PC-9 (cell line): ENCODE data around the gene GMIP. TPM values are rescaled to one million over a fixed set of nuclear protein-coding genes. Genes with fewer than 3 reads are reported as not detected.

ENCODE experiments used
- BruUV-seq: library from RNA; stranded (reverse); fragments of 400-500 nt; replicated peaks from 2 replicates; lab custom pipeline; 2021; lab: Mats Ljungman, UMichigan
- CTCF ChIA-PET: fragments of 300-600 bp; sonication (Branson Sonifier 250); formaldehyde crosslinking; loops from one replicate; lab custom pipeline; 2022; ENCODE audit warnings: antibody characterized with exemption; lab: Charles Lee
- POLR2A ChIA-PET: fragments of 300-600 bp; sonication (Branson Sonifier 250); formaldehyde crosslinking; loops from one replicate; lab custom pipeline; 2022; ENCODE audit warnings: antibody characterized with exemption; ENCODE audit not compliant: unreplicated experiment; lab: Charles Lee
- DNase-seq, 2 experiments: peaks; one replicate each; pipeline versions ENCODE4 v3.0.0 to v3.0.0-alpha.2; 2015 to 2022; ENCODE audit warnings: mixed read lengths in 1 of 2
- H2AFZ ChIP-seq: fragments of 200-600 bp; sonication (generic); 2 replicates; pipeline ENCODE4 v1.8.1; 2017; ENCODE audit warnings: antibody characterized with exemption
- H3F3A ChIP-seq: fragments of 200-600 bp; sonication (generic); 2 replicates; pipeline ENCODE4 v1.8.1; 2017; ENCODE audit warnings: antibody characterized with exemption, mild to moderate bottlenecking, low read depth; ENCODE audit not compliant: insufficient read depth
- H3K27ac ChIP-seq: fragments of 200-600 bp; sonication (generic); 2 replicates; pipeline ENCODE4 v1.6.1; 2016; ENCODE audit warnings: mixed run types
- H3K27me3 ChIP-seq: fragments of 200-600 bp; sonication (generic); 2 replicates; pipeline ENCODE4 v1.6.1; 2016; ENCODE audit warnings: low read depth, mixed run types; ENCODE audit not compliant: insufficient read depth
- H3K36me3 ChIP-seq: fragments of 200-600 bp; sonication (generic); 2 replicates; pipeline ENCODE4 v1.6.1; 2016; ENCODE audit warnings: low read depth, mixed run types
- H3K4me1 ChIP-seq: fragments of 200-600 bp; sonication (generic); replicated peaks from 2 replicates; pipeline ENCODE4 v1.6.1; 2016; ENCODE audit warnings: mixed run types; ENCODE audit not compliant: insufficient read depth
- H3K4me2 ChIP-seq: fragments of 200-600 bp; sonication (generic); 2 replicates; pipeline ENCODE4 v1.6.1; 2017; ENCODE audit warnings: mixed run types
- H3K4me3 ChIP-seq: fragments of 200-600 bp; sonication (generic); 2 replicates; pipeline ENCODE4 v1.6.1; 2016; ENCODE audit warnings: mixed run types
- H3K79me2 ChIP-seq: fragments of 200-600 bp; sonication (generic); 2 replicates; pipeline ENCODE4 v1.6.1; 2017; ENCODE audit warnings: low read depth, mixed run types
- H3K9me2 ChIP-seq: fragments of 200-600 bp; sonication (generic); 2 replicates; pipeline ENCODE4 v1.8.1; 2017; ENCODE audit warnings: mild to moderate bottlenecking; ENCODE audit not compliant: insufficient read depth
- H3K9me3 ChIP-seq: fragments of 200-600 bp; sonication (generic); 2 replicates; pipeline ENCODE4 v1.8.1; 2016; ENCODE audit warnings: low read depth; ENCODE audit not compliant: insufficient read depth
- H4K20me1 ChIP-seq: fragments of 200-600 bp; sonication (generic); 2 replicates; pipeline ENCODE4 v1.8.1; 2017; ENCODE audit not compliant: insufficient read depth
- CTCF ChIP-seq: fragments of 200-600 bp; sonication (generic); conservative IDR thresholded peaks from 2 replicates; pipeline ENCODE4 v1.6.1; 2017; ENCODE audit warnings: mixed run types, antibody characterized with exemption, mild to moderate bottlenecking, moderate library complexity
- EZH2 ChIP-seq: fragments of 200-600 bp; sonication (generic); IDR thresholded peaks from 2 replicates; pipeline ENCODE4 v1.8.0; 2017; ENCODE audit warnings: antibody characterized with exemption, low read depth
- intact Hi-C: fragments of 100-400 bp; cut with micrococcal nuclease; formaldehyde crosslinking; loops from one replicate; pipeline ENCODE4 v1.10.0; 2022; ENCODE audit not compliant: unreplicated experiment
- total RNA-seq: library from RNA; stranded (reverse); gene quantifications from 2 replicates; pipeline ENCODE4 v1.2.3, GENCODE V29; 2021

GMIP gene
- total RNA-seq, 1 experiment from 2014 or later, result 15.4 TPM

GRCh38 chr19:19657397-19657783 is 13.9 kb upstream of the GMIP start:
- peaks cover 9% of the 10 kb centered on the region for H3K4me1 ChIP-seq
- no peak for TF ChIP-seq CTCF
- no peak for TF ChIP-seq EZH2

GRCh38 chr19:19656451-19657396 is 13.3 kb upstream of the GMIP start:
- H3K27ac ChIP-seq, result no peak overlapping the region
- no peak overlapping the region for H3K4me3 ChIP-seq
- H3K9me2 ChIP-seq, result no peaks in the 10 kb centered on the region
- ChIA-PET POLR2A (no interaction called here), CTCF (no interaction called here)
- peaks cover 25% of the 10 kb centered on the region; the same call in 1 of the 2 replicates for H3K36me3 ChIP-seq
- H3K27me3 ChIP-seq, result no peaks in the 10 kb centered on the region
- H3K4me2 ChIP-seq, result no peak overlapping the region
- intact Hi-C loops, result no loop called here
- no TSS peak for BruUV-seq
- H3K9me3 ChIP-seq, result no peaks in the 10 kb centered on the region
- peaks cover 23% of the 10 kb centered on the region for H3K79me2 ChIP-seq
- TF ChIP-seq CTCF (no peak), EZH2 (no peak)
- DNase-seq, result no peak
- H2AFZ ChIP-seq, result no peak overlapping the region
- H3K4me1 ChIP-seq, result peaks cover 3% of the 10 kb centered on the region; the same call in 1 of the 2 replicates
- H3F3A ChIP-seq, result peaks cover 5% of the 10 kb centered on the region; the same call in 1 of the 2 replicates
- H4K20me1 ChIP-seq, result peaks cover 18% of the 10 kb centered on the region; the same call in 1 of the 2 replicates

More at GRCh38 chr19:19657397-19657783, 13.9 kb upstream of the GMIP start:
- Histone ChIP-seq H3K36me3 (peaks cover 25% of the 10 kb centered on the region; the same call in 1 of the 2 replicates), H3F3A (peaks cover 8% of the 10 kb centered on the region; the same call in 1 of the 2 replicates), H3K9me3 (no peaks in the 10 kb centered on the region), H3K79me2 (peaks cover 30% of the 10 kb centered on the region), H2AFZ (no peak overlapping the region), H3K4me2 (no peak overlapping the region), H4K20me1 (peaks cover 23% of the 10 kb centered on the region), H3K9me2 (no peaks in the 10 kb centered on the region), H3K27ac (no peak overlapping the region), H3K4me3 (no peak overlapping the region), H3K27me3 (no peaks in the 10 kb centered on the region)
- intact Hi-C loops, result no loop called here
- ChIA-PET POLR2A (no interaction called here), CTCF (no interaction called here)
- BruUV-seq, result no TSS peak
- no peak for DNase-seq

GRCh38 chr19:19655641-19656343 is 12.3 kb upstream of the GMIP start:
- CTCF ChIA-PET, result no interaction called here
- H3K9me2 ChIP-seq, result no peaks in the 10 kb centered on the region
- no peaks in the 10 kb centered on the region for H3K4me1 ChIP-seq
- H3K9me3 ChIP-seq, result no peaks in the 10 kb centered on the region
- H3F3A ChIP-seq, result peaks cover 3% of the 10 kb centered on the region; the same call in 1 of the 2 replicates
- no peak overlapping the region for H3K4me3 ChIP-seq
- no peak for DNase-seq
- no peak overlapping the region for H2AFZ ChIP-seq
- no TSS peak for BruUV-seq
- intact Hi-C loops, result no loop called here
- POLR2A ChIA-PET, result no interaction called here
- H3K79me2 ChIP-seq, result peaks cover 14% of the 10 kb centered on the region
- H3K36me3 ChIP-seq, result peaks cover 25% of the 10 kb centered on the region; the same call in 1 of the 2 replicates
- no peak overlapping the region for H3K27ac ChIP-seq
- no peak overlapping the region for H3K4me2 ChIP-seq
- no peaks in the 10 kb centered on the region for H3K27me3 ChIP-seq
- TF ChIP-seq CTCF, result no peak
- TF ChIP-seq EZH2, result no peak
- peaks cover 11% of the 10 kb centered on the region; the same call in 1 of the 2 replicates for H4K20me1 ChIP-seq
